ENCODE results near the gene ABHD6. TPM values are rescaled to one million over a fixed set of nuclear protein-coding genes. Genes with fewer than 3 reads are reported as not detected.
"Not testable (repeated sequence)": the region's sequence is repeated elsewhere in the genome, so short reads cannot be mapped to it uniquely, and the experiment has no call there.

The ABHD6 gene
- total RNA-seq, 1 donor from 2014 or later, result 7.7 TPM

GRCh38 chr3:58241306-58242044 is 3.9 kb downstream of the ABHD6 start:
- H3K36me3 ChIP-seq (ENCODE audit: control insufficient read depth, insufficient read depth, low read length), result no peaks in the 10 kb centered on the region
- H3K27me3 ChIP-seq (ENCODE audit: control insufficient read depth, insufficient read depth, low read length), result no peaks in the 10 kb centered on the region
- TF ChIP-seq, protein P1, sequence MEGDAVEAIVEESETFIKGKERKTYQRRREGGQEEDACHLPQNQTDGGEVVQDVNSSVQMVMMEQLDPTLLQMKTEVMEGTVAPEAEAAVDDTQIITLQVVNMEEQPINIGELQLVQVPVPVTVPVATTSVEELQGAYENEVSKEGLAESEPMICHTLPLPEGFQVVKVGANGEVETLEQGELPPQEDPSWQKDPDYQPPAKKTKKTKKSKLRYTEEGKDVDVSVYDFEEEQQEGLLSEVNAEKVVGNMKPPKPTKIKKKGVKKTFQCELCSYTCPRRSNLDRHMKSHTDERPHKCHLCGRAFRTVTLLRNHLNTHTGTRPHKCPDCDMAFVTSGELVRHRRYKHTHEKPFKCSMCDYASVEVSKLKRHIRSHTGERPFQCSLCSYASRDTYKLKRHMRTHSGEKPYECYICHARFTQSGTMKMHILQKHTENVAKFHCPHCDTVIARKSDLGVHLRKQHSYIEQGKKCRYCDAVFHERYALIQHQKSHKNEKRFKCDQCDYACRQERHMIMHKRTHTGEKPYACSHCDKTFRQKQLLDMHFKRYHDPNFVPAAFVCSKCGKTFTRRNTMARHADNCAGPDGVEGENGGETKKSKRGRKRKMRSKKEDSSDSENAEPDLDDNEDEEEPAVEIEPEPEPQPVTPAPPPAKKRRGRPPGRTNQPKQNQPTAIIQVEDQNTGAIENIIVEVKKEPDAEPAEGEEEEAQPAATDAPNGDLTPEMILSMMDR (IDR thresholded peaks at IDR 0.05; ENCODE audit: insufficient read depth, low read length, poor library complexity, severe bottlenecking), result no peak
- no peak overlapping the region for H3K4me3 ChIP-seq (ENCODE audit: low read depth, low read length)
- DNase-seq (ENCODE audit: low read depth), result no peak

DNA sequence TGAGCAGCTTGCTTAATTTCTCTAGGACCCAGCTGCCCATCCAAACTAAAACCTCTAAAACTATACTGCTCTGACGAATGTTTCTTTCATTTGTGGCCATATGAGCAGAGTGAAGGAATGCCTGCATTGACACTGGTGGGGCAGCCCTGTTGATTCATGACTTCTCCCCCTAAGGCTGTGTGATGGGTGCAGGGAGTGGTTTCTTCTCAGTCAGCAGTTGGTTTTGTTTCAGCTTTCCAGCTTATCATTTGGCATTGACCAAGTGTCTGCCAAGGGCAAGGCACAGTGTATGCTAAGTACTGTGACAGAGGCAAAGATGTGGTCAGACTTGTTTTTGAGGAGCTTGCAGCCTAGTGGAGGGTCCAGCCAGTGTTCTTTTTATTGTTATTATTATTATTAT is 4.7 kb downstream of the ABHD6 start:
- no peak for DNase-seq (ENCODE audit: low read depth)
- Histone ChIP-seq H3K27me3 (ENCODE audit: control insufficient read depth, insufficient read depth, low read length) (no peaks in the 10 kb centered on the region), H3K4me3 (ENCODE audit: low read depth, low read length) (no peak overlapping the region), H3K36me3 (ENCODE audit: control insufficient read depth, insufficient read depth, low read length) (no peaks in the 10 kb centered on the region)
- TF ChIP-seq, protein P1 (IDR thresholded peaks at IDR 0.05; ENCODE audit: insufficient read depth, low read length, poor library complexity, severe bottlenecking), result no peak

DNA sequence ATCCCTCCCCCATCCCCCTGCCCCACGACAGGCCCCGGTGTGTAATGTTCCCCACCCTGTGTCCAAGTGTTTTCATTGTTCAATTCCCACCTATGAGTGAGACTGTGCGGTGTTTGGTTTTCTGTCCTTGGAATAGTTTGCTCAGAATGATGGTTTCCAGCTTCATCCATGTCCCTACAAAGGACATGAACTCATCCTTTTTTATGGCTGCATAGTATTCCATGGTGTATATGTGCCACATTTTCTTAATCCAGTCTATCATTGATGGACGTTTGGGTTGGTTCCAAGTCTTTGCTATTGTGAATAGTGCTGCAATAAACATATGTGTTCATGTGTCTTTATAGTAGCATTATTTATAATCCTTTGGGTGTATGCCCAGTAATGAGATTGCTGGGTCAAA is 5.3 kb downstream of the ABHD6 start:
- H3K4me3 ChIP-seq (ENCODE audit: low read depth, low read length); H3K36me3 ChIP-seq (ENCODE audit: control insufficient read depth, insufficient read depth, low read length); H3K27me3 ChIP-seq (ENCODE audit: control insufficient read depth, insufficient read depth, low read length); DNase-seq (ENCODE audit: low read depth): not testable (repeated sequence)

- TF ChIP-seq, protein P1 (IDR thresholded peaks at IDR 0.05; ENCODE audit: insufficient read depth, low read length, poor library complexity, severe bottlenecking), result no peak
- H3K27me3 ChIP-seq (ENCODE audit: control insufficient read depth, insufficient read depth, low read length), result no peaks in the 10 kb centered on the region
- H3K36me3 ChIP-seq (ENCODE audit: control insufficient read depth, insufficient read depth, low read length), result no peaks in the 10 kb centered on the region
- no peak overlapping the region for H3K4me3 ChIP-seq (ENCODE audit: low read depth, low read length)
- DNase-seq (ENCODE audit: low read depth), result no peak
These were observed 6.5 kb downstream of the ABHD6 start for GRCh38 chr3:58243976-58244585.

GRCh38 chr3:58246148-58247047 is 8.8 kb downstream of the ABHD6 start:
- H3K36me3 ChIP-seq (ENCODE audit: control insufficient read depth, insufficient read depth, low read length), result no peaks in the 10 kb centered on the region
- H3K27me3 ChIP-seq (ENCODE audit: control insufficient read depth, insufficient read depth, low read length), result no peaks in the 10 kb centered on the region
- no peak overlapping the region for H3K4me3 ChIP-seq (ENCODE audit: low read depth, low read length)
- TF ChIP-seq, protein P1 (IDR thresholded peaks at IDR 0.05; ENCODE audit: insufficient read depth, low read length, poor library complexity, severe bottlenecking), result no peak
- no peak for DNase-seq (ENCODE audit: low read depth)
